GM18520 (cell line): ENCODE data around the gene PPP1R8.
A peak's percentile ranks its signal among the peaks of the same experiment; 100 is the strongest.
"Not testable (repeated sequence)": the region's sequence is repeated elsewhere in the genome, so short reads cannot be mapped to it uniquely, and the experiment has no call there.

Experiments used
- ATAC-seq: cut with Tn5 transposase; IDR thresholded peaks from one replicate; pipeline ENCODE4 v1.9.1; 2021; ENCODE audit not compliant: unreplicated experiment

PPP1R8 gene

GRCh38 chr1:27869719-27870085 lies 39.1 kb downstream of the PPP1R8 start:
- no peak for ATAC-seq

GRCh38 chr1:27871076-27871475 lies 40.5 kb downstream of the PPP1R8 start:
- ATAC-seq = not testable (repeated sequence)

GRCh38 chr1:27872059-27872801 lies 41.6 kb downstream of the PPP1R8 start, which contains the start of gene THEMIS2:
THEMIS2 (plus strand) TSS chr1:27872544; CDS start chr1:27872572, 28 bp downstream.
- ATAC-seq = no peak

- no peak for ATAC-seq
These were observed 42.4 kb downstream of the PPP1R8 start for GRCh38 chr1:27872802-27873551.

GRCh38 chr1:27873671-27874384 lies 43.2 kb downstream of the PPP1R8 start:
- no peak for ATAC-seq

GRCh38 chr1:27876341-27877114 lies 45.9 kb downstream of the PPP1R8 start:
- ATAC-seq = no peak

- ATAC-seq = no peak
These were observed 46.5 kb downstream of the PPP1R8 start for GRCh38 chr1:27877115-27877416.

- no peak for ATAC-seq
These were observed 47.5 kb downstream of the PPP1R8 start for GRCh38 chr1:27878039-27878438.

GRCh38 chr1:27878787-27879335 lies 48.3 kb downstream of the PPP1R8 start:
- no peak for ATAC-seq

GRCh38 chr1:27879374-27880082 lies 48.9 kb downstream of the PPP1R8 start:
- ATAC-seq = no peak

GRCh38 chr1:27882543-27882903 lies 51.9 kb downstream of the PPP1R8 start:
- no peak for ATAC-seq

- ATAC-seq = no peak
These were observed 53.0 kb downstream of the PPP1R8 start for GRCh38 chr1:27883536-27883935.

GRCh38 chr1:27884006-27884954 lies 53.7 kb downstream of the PPP1R8 start:
- peak; percentile 40 for ATAC-seq

GRCh38 chr1:27885114-27885528 lies 54.5 kb downstream of the PPP1R8 start:
- no peak for ATAC-seq

GRCh38 chr1:27885621-27886352 lies 55.2 kb downstream of the PPP1R8 start:
- ATAC-seq = no peak

- ATAC-seq = no peak
These were observed 55.7 kb downstream of the PPP1R8 start for GRCh38 chr1:27886353-27886679.

- ATAC-seq = no peak
These were observed 56.2 kb downstream of the PPP1R8 start for GRCh38 chr1:27886744-27887143.

GRCh38 chr1:27887215-27888021 lies 56.8 kb downstream of the PPP1R8 start:
- no peak for ATAC-seq
